MM.1S (cell line): ENCODE data around the gene NCAPD3.
"Not testable (repeated sequence)": the region's sequence is repeated elsewhere in the genome, so short reads cannot be mapped to it uniquely, and the experiment has no call there.

Source experiments
- DNase-seq: peaks from one replicate; pipeline ENCODE4 v3.0.0-alpha.2; 2015
- H2AFZ ChIP-seq: fragments of 300-600 bp; sonication (generic); 2 replicates; pipeline ENCODE4 v1.6.0; 2016; ENCODE audit warnings: antibody characterized with exemption, low read length
- H3F3A ChIP-seq: fragments of 300-600 bp; sonication (generic); 2 replicates; pipeline ENCODE4 v1.6.1; 2016; ENCODE audit warnings: mild to moderate bottlenecking, antibody characterized with exemption, low read length, moderate library complexity, mixed read lengths; ENCODE audit not compliant: insufficient read depth
- H3K27ac ChIP-seq: fragments of 300-600 bp; sonication (generic); 2 replicates; pipeline ENCODE4 v1.5.1; 2016; ENCODE audit warnings: mild to moderate bottlenecking, low read length
- H3K27me3 ChIP-seq: fragments of 300-600 bp; sonication (generic); replicated peaks from 2 replicates; pipeline ENCODE4 v1.6.0; 2016; ENCODE audit warnings: low read length; ENCODE audit not compliant: insufficient read depth
- H3K36me3 ChIP-seq: fragments of 300-600 bp; sonication (generic); replicated peaks from 2 replicates; pipeline ENCODE4 v1.6.1; 2016; ENCODE audit warnings: mild to moderate bottlenecking, low read length, mixed read lengths; ENCODE audit not compliant: insufficient read depth
- H3K4me1 ChIP-seq: fragments of 300-600 bp; sonication (generic); 2 replicates; pipeline ENCODE4 v1.6.1; 2016; ENCODE audit warnings: low read length, mixed read lengths
- H3K4me2 ChIP-seq: fragments of 300-600 bp; sonication (generic); 2 replicates; pipeline ENCODE4 v1.6.0; 2016; ENCODE audit warnings: low read depth, low read length
- H3K4me3 ChIP-seq: fragments of 300-600 bp; sonication (generic); 2 replicates; pipeline ENCODE4 v1.5.1; 2016; ENCODE audit warnings: low read length, mixed read lengths
- H3K79me2 ChIP-seq: fragments of 300-600 bp; sonication (generic); 2 replicates; pipeline ENCODE4 v1.6.1; 2016; ENCODE audit warnings: mixed run types, low read length, mixed read lengths
- H3K9ac ChIP-seq: fragments of 300-600 bp; sonication (generic); 2 replicates; pipeline ENCODE4 v1.6.1; 2016; ENCODE audit warnings: low read length, mixed read lengths
- H3K9me2 ChIP-seq: fragments of 300-600 bp; sonication (generic); replicated peaks from 2 replicates; pipeline ENCODE4 v1.6.1; 2016; ENCODE audit warnings: mild to moderate bottlenecking, low read length, mixed read lengths; ENCODE audit not compliant: insufficient read depth
- H3K9me3 ChIP-seq: fragments of 300-600 bp; sonication (generic); replicated peaks from 2 replicates; pipeline ENCODE4 v1.6.1; 2016; ENCODE audit warnings: mild to moderate bottlenecking, low read length, mixed read lengths; ENCODE audit not compliant: insufficient read depth
- H4K20me1 ChIP-seq: fragments of 300-600 bp; sonication (generic); 2 replicates; pipeline ENCODE4 v1.6.1; 2016; ENCODE audit warnings: mild to moderate bottlenecking, low read length, moderate library complexity, mixed read lengths; ENCODE audit not compliant: insufficient read depth
- CTCF ChIP-seq: fragments of 300-600 bp; sonication (generic); IDR thresholded peaks from 2 replicates; pipeline ENCODE4 v1.5.1; 2016; ENCODE audit warnings: antibody characterized with exemption, low read length, mixed read lengths
- EZH2 ChIP-seq: fragments of 300-600 bp; sonication (generic); optimal IDR thresholded peaks from 2 replicates; pipeline ENCODE3; 2017; ENCODE audit warnings: low read depth, mild to moderate bottlenecking, antibody characterized with exemption, low read length, mixed read lengths
- EZH2phosphoT487 ChIP-seq: fragments of 300-600 bp; sonication (generic); IDR thresholded peaks from 2 replicates; pipeline ENCODE4 v1.6.1; 2018; ENCODE audit warnings: antibody characterized with exemption, low read length

The NCAPD3 gene

GRCh38 chr11:134116210-134116609 is 107.6 kb downstream of the NCAPD3 start:
- H3K4me2 ChIP-seq = no peak overlapping the region
- H3K9me3 ChIP-seq = no peaks in the 10 kb centered on the region

GRCh38 chr11:134113787-134114186 is 110.0 kb downstream of the NCAPD3 start:
- H3K79me2 ChIP-seq, H3K27me3 ChIP-seq, H3K4me3 ChIP-seq, H3F3A ChIP-seq, H3K36me3 ChIP-seq, H2AFZ ChIP-seq, H3K27ac ChIP-seq, H3K9ac ChIP-seq, H3K4me1 ChIP-seq, H3K9me3 ChIP-seq, H3K4me2 ChIP-seq, DNase-seq, H3K9me2 ChIP-seq, H4K20me1 ChIP-seq: not testable (repeated sequence)

More at GRCh38 chr11:134116210-134116609, 107.6 kb downstream of the NCAPD3 start:
- Histone ChIP-seq H3K27ac (no peak overlapping the region), H3F3A (no peaks in the 10 kb centered on the region), H3K27me3 (no peaks in the 10 kb centered on the region), H3K4me3 (no peak overlapping the region), H2AFZ (no peak overlapping the region), H3K79me2 (no peaks in the 10 kb centered on the region), H3K36me3 (no peaks in the 10 kb centered on the region), H3K9ac (no peak overlapping the region), H3K4me1 (no peaks in the 10 kb centered on the region), H4K20me1 (no peaks in the 10 kb centered on the region), H3K9me2 (no peaks in the 10 kb centered on the region)
- TF ChIP-seq CTCF = no peak
- TF ChIP-seq EZH2phosphoT487 = no peak
- TF ChIP-seq EZH2 = no peak
- DNase-seq = no peak

- no peak overlapping the region for H3K27ac ChIP-seq
- H3K9me2 ChIP-seq = no peaks in the 10 kb centered on the region
- H3K4me1 ChIP-seq = no peaks in the 10 kb centered on the region
- H4K20me1 ChIP-seq = no peaks in the 10 kb centered on the region
- H3K4me2 ChIP-seq = no peak overlapping the region
- H3K27me3 ChIP-seq = no peaks in the 10 kb centered on the region
- no peak for DNase-seq
- no peaks in the 10 kb centered on the region for H3K79me2 ChIP-seq
- TF ChIP-seq CTCF (no peak), EZH2phosphoT487 (no peak), EZH2 (no peak)
- H3K9me3 ChIP-seq = no peaks in the 10 kb centered on the region
- no peaks in the 10 kb centered on the region for H3F3A ChIP-seq
- no peak overlapping the region for H3K9ac ChIP-seq
- no peak overlapping the region for H3K4me3 ChIP-seq
- H2AFZ ChIP-seq = no peak overlapping the region
- H3K36me3 ChIP-seq = no peaks in the 10 kb centered on the region
These were observed 113.4 kb downstream of the NCAPD3 start for GRCh38 chr11:134110252-134110815.
